ENCODE data around the gene NR2F1-AS1.

NR2F1-AS1 gene

DNA sequence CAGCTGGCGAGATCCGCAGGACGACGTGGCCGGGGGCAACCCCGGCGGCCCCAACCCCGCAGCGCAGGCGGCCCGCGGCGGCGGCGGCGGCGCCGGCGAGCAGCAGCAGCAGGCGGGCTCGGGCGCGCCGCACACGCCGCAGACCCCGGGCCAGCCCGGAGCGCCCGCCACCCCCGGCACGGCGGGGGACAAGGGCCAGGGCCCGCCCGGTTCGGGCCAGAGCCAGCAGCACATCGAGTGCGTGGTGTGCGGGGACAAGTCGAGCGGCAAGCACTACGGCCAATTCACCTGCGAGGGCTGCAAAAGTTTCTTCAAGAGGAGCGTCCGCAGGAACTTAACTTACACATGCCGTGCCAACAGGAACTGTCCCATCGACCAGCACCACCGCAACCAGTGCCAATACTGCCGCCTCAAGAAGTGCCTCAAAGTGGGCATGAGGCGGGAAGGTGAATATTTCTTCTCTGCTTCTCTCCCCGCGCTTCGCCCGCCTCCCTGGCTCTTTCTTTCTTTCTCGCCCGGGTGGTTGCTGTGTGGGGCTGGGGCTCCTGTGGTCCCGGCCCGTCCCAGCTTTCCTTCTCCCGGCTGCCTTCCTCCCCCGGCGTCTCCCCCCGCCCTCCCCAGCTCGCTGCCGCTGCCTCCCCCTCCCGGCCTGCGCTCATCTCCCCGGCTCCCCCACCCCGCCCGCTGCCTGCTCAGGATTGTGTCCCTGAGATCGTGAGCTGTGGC is 4.2 kb upstream of the NR2F1-AS1 start:
- peaks cover 42% of the 10 kb centered on the region for H3K36me3 ChIP-seq (ENCODE audit: insufficient read depth, low read length)
- H3K4me1 ChIP-seq (ENCODE audit: control insufficient read depth, insufficient read depth, low read length), result peaks cover 27% of the 10 kb centered on the region
- no peaks in the 10 kb centered on the region for H3K27me3 ChIP-seq (ENCODE audit: control insufficient read depth, insufficient read depth, low read length)
- H3K4me3 ChIP-seq (ENCODE audit: low read length), result peak overlapping the region; percentile 95
- H3K4me2 ChIP-seq (ENCODE audit: low read length), result peak overlapping the region; percentile 86
- no peaks in the 10 kb centered on the region for H3K9me3 ChIP-seq (replicated peaks; ENCODE audit: low read length)
- H3K9ac ChIP-seq (ENCODE audit: low read depth, low read length), result peak overlapping the region; percentile 94

DNA sequence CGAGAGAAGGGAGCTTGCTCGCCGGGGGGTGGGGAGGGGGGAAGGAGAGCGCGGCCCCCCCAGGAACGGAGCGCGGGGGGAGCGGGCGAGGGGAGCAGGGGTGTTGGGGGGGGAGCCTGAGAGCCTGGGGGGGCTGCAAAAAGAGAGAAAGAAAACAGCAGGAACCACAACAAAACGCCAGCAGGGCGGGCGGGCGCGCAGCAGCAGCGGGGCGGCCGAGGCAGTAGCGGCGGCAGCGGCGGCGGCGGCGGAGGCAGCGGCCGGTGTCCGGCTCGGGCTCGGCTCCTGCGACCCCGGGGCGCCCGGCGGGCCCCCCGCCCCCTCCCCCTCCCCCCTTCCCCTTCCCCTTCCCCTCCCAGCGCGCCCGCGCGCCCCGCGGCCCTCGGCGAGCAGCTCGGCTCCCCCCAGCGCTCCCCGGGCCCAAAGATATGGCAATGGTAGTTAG is 3.6 kb upstream of the NR2F1-AS1 start:
- H3K27me3 ChIP-seq (ENCODE audit: control insufficient read depth, insufficient read depth, low read length), result no peaks in the 10 kb centered on the region
- H3K4me1 ChIP-seq (ENCODE audit: control insufficient read depth, insufficient read depth, low read length), result peaks cover 22% of the 10 kb centered on the region
- peak overlapping the region; percentile 68 for H3K4me2 ChIP-seq (ENCODE audit: low read length)
- peak overlapping the region; percentile 95 for H3K4me3 ChIP-seq (ENCODE audit: low read length)
- peaks cover 36% of the 10 kb centered on the region for H3K36me3 ChIP-seq (ENCODE audit: insufficient read depth, low read length)
- H3K9me3 ChIP-seq (replicated peaks; ENCODE audit: low read length), result no peaks in the 10 kb centered on the region
- H3K9ac ChIP-seq (ENCODE audit: low read depth, low read length), result peak overlapping the region; percentile 98

DNA sequence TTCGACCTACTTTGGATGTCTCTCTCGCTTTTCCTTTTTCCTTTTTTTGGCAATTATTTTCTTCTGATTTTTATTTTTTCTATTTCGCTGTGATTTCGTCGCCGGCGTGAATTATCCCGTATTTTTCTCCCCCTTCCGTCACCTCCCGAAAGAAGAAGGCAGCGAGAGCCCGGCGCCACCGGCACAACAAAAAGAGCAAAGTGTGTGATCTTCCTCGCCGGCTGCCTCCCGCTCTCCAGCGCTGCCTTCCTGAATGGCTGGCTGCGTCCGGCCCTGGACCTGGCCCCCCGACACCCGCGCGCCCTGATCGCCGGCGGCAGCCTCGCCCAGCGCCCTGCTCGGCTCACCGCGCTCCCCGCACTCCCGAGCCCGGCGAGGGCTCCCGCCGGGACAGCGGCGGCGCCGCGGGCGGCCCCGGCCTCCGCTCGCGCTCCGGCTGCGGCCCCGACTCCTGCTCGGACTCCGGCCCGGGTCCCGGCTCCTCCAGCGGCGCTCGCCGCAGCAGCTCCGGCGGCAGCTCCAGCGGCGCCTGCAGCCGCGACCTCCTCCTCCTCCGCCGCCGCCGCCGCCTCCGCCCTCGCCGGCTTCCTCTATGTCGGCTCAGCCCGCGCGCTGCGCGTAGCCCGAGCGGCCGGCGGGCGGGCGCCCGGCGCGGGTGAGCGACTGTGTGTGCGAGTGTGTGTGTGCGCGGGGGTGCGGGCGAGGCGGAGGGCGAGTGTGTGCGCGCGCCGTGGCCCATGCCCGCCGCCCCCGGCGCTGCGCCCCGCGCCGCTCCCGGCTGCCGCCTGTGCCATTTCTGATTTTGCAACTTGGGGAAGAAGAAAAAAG is 3.0 kb upstream of the NR2F1-AS1 start:
- Histone ChIP-seq H3K9ac (ENCODE audit: low read depth, low read length) (peak overlapping the region; percentile 98), H3K4me2 (ENCODE audit: low read length) (peak overlapping the region; percentile 96), H3K4me1 (ENCODE audit: control insufficient read depth, insufficient read depth, low read length) (peaks cover 20% of the 10 kb centered on the region), H3K27me3 (ENCODE audit: control insufficient read depth, insufficient read depth, low read length) (no peaks in the 10 kb centered on the region), H3K9me3 (replicated peaks; ENCODE audit: low read length) (no peaks in the 10 kb centered on the region), H3K36me3 (ENCODE audit: insufficient read depth, low read length) (peaks cover 29% of the 10 kb centered on the region), H3K4me3 (ENCODE audit: low read length) (peak overlapping the region; percentile 95)

DNA sequence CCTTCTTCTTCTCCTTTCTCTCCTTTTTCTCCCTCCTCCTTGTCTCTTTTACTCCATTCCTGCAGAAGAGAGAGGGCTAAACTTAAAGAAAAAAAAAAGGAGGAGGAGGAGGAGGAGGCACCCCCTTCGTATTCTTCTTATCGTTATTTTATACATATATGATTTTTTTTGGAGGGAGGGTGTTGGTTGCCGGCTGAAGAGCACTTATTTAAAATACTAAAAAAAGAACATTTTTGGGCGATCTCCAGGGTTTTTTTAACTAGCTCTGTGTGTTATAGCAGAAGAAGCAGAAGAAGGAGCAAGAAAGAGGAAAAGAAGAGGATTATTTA is 2.4 kb upstream of the NR2F1-AS1 start:
- Histone ChIP-seq H3K36me3 (ENCODE audit: insufficient read depth, low read length) (peaks cover 30% of the 10 kb centered on the region), H3K9ac (ENCODE audit: low read depth, low read length) (peak overlapping the region; percentile 98), H3K4me2 (ENCODE audit: low read length) (peak overlapping the region; percentile 96), H3K27me3 (ENCODE audit: control insufficient read depth, insufficient read depth, low read length) (no peaks in the 10 kb centered on the region), H3K4me1 (ENCODE audit: control insufficient read depth, insufficient read depth, low read length) (peaks cover 22% of the 10 kb centered on the region), H3K4me3 (ENCODE audit: low read length) (peak overlapping the region; percentile 95), H3K9me3 (replicated peaks; ENCODE audit: low read length) (no peaks in the 10 kb centered on the region)

- Histone ChIP-seq H3K9me3 (replicated peaks; ENCODE audit: low read length) (no peaks in the 10 kb centered on the region), H3K9ac (ENCODE audit: low read depth, low read length) (peak within 1 kb of the TSS; percentile 98), H3K36me3 (ENCODE audit: insufficient read depth, low read length) (peaks cover 28% of the 10 kb centered on the region), H3K27me3 (ENCODE audit: control insufficient read depth, insufficient read depth, low read length) (no peaks in the 10 kb centered on the region), H3K4me1 (ENCODE audit: control insufficient read depth, insufficient read depth, low read length) (peaks cover 21% of the 10 kb centered on the region), H3K4me2 (ENCODE audit: low read length) (peak within 1 kb of the TSS; percentile 96), H3K4me3 (ENCODE audit: low read length) (peak within 1 kb of the TSS; percentile 95)
Observed at GRCh38 chr5:93582677-93583438, 1.8 kb upstream of the NR2F1-AS1 start, which contains the start of gene NR2F1. Gene NR2F1, plus strand, starts transcription at chr5:93583222. Its CDS starts 1,802 bp downstream, at chr5:93585024.

DNA sequence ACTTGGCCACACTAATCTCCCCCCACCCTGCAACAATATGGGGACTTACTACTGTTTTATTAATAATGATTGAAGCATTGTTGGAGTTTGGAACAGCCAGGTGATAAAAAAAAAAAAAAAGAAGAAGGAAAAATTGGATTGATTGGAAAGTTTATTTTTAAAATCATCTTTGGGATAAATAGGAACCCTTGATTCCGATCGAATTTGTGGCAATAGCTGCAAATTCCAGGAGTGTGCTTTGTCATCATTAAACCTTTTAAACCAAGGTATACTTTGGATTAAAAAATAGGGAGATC is 1.1 kb upstream of the NR2F1-AS1 start:
- peak overlapping the region; percentile 96 for H3K4me2 ChIP-seq (ENCODE audit: low read length)

GRCh38 chr5:93580063-93580926 is 724 bp downstream of the NR2F1-AS1 start:
- Histone ChIP-seq H3K4me1 (ENCODE audit: control insufficient read depth, insufficient read depth, low read length) (peaks cover 24% of the 10 kb centered on the region), H3K9me3 (replicated peaks; ENCODE audit: low read length) (no peaks in the 10 kb centered on the region), H3K4me3 (ENCODE audit: low read length) (peak overlapping the region; percentile 95), H3K27me3 (ENCODE audit: control insufficient read depth, insufficient read depth, low read length) (no peaks in the 10 kb centered on the region), H3K4me2 (ENCODE audit: low read length) (peak overlapping the region; percentile 96), H3K36me3 (ENCODE audit: insufficient read depth, low read length) (peaks cover 10% of the 10 kb centered on the region), H3K9ac (ENCODE audit: low read depth, low read length) (peak overlapping the region; percentile 98)

More for the DNA sequence above, 1.1 kb upstream of the NR2F1-AS1 start:
- no peaks in the 10 kb centered on the region for H3K9me3 ChIP-seq (replicated peaks; ENCODE audit: low read length)
- H3K4me1 ChIP-seq (ENCODE audit: control insufficient read depth, insufficient read depth, low read length), result peaks cover 20% of the 10 kb centered on the region
- H3K27me3 ChIP-seq (ENCODE audit: control insufficient read depth, insufficient read depth, low read length), result no peaks in the 10 kb centered on the region
- H3K4me3 ChIP-seq (ENCODE audit: low read length), result peak overlapping the region; percentile 95
- H3K36me3 ChIP-seq (ENCODE audit: insufficient read depth, low read length), result peaks cover 21% of the 10 kb centered on the region
- peak overlapping the region; percentile 98 for H3K9ac ChIP-seq (ENCODE audit: low read depth, low read length)

- no peaks in the 10 kb centered on the region for H3K27me3 ChIP-seq (ENCODE audit: control insufficient read depth, insufficient read depth, low read length)
- H3K4me1 ChIP-seq (ENCODE audit: control insufficient read depth, insufficient read depth, low read length), result peaks cover 24% of the 10 kb centered on the region
- peak overlapping the region; percentile 98 for H3K9ac ChIP-seq (ENCODE audit: low read depth, low read length)
- no peaks in the 10 kb centered on the region for H3K9me3 ChIP-seq (replicated peaks; ENCODE audit: low read length)
- H3K4me3 ChIP-seq (ENCODE audit: low read length), result peak overlapping the region; percentile 95
- peak overlapping the region; percentile 96 for H3K4me2 ChIP-seq (ENCODE audit: low read length)
- H3K36me3 ChIP-seq (ENCODE audit: insufficient read depth, low read length), result peaks cover 8% of the 10 kb centered on the region
Observed at GRCh38 chr5:93579692-93580062, 1.3 kb downstream of the NR2F1-AS1 start.

DNA sequence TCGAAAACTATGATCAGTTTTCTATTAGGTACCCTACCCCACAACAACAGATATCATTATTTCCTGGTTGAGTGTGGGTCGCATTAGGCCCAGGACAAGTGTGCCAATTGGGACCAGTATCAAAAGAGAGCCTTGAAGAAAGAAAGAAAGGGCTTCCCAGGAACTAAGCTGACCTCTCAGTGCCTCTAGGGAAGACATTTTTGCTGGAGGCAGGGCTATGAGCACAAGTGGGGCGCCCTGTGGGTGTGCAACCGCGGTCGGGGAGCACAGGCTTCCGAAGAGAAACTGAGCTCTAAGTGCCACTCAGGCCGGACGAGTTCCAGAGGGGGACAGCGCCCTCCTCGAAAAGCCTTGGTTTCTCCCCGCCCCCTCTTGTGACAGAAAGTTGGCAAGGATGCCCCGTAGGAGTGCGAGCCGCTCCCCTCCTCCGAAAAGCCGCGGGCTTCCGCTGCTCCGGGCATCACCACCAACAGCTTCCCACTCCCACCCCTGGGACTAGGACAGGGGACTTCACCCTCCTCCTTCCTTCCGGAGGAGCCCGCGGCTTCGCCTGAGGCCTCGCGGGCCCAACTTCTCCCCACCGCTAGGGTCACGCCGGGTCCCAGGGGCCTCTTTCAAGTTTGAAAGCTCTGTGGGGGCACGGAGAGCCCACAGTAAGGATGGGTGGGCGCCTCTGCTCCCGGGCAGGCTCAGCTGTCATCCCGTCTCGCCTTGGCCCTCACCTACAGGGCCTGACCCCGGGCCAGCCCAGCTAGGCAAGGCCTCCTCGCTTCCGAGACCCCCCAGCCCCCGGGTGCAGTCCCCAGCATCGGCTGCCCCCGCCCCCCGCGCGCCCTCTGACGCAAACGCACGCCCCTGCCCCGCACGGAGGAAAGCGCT is 2.0 kb downstream of the NR2F1-AS1 start:
- Histone ChIP-seq H3K36me3 (ENCODE audit: insufficient read depth, low read length) (peaks cover 13% of the 10 kb centered on the region), H3K27me3 (ENCODE audit: control insufficient read depth, insufficient read depth, low read length) (no peaks in the 10 kb centered on the region), H3K4me2 (ENCODE audit: low read length) (peak overlapping the region; percentile 96), H3K9ac (ENCODE audit: low read depth, low read length) (peak overlapping the region; percentile 98), H3K9me3 (replicated peaks; ENCODE audit: low read length) (no peaks in the 10 kb centered on the region), H3K4me3 (ENCODE audit: low read length) (peak overlapping the region; percentile 95), H3K4me1 (ENCODE audit: control insufficient read depth, insufficient read depth, low read length) (peaks cover 24% of the 10 kb centered on the region)

Measured in skeletal muscle satellite cell (primary cell).